ENCODE measurements around the gene MYOC. TPM values are rescaled to one million over a fixed set of nuclear protein-coding genes. Genes with fewer than 3 reads are reported as not detected.
A peak's percentile ranks its signal among the peaks of the same experiment; 100 is the strongest.

Gene MYOC
- total RNA-seq, 1 experiment from 2014 or later, result not detected

DNA sequence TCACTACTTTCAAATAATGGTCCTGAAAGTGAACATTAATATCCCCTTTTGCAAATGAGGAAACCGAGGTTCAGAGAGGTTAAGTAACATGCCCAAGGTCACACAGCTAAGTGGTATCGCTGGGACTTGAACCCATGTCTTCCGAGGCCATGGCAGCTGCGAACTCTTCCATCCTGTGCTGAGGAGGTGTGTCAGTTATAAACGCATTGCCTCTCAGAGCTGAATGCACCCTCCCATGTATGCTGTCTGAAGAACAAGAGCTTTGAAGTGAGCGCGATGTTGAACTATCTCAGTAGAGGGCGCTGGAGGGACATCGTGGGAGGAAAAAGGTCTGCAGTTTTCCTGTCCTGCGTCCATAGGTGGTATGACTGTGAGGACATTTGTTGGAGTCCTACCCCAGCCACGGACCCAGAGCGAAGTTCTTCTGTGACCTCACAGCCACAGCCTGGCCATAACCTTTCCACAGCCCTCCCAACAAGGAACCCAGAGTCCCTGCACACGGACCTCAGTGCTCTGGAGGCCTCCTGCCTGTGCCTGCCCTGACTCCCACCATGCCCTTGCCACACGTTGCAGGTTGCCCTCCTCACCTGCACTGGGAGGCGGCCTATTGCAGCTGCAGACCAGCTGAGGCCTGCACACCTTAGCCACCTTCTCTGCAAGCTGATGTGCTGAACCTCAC lies 7.5 kb downstream of the MYOC start:
- H2AFZ ChIP-seq (ENCODE audit: low read depth, low read length, poor library complexity, severe bottlenecking), result peak overlapping the region; percentile 63
- H3K4me3 ChIP-seq (replicated peaks in 1 of 2; ENCODE audit: low read depth in 1 of 2, low read length in 2 of 2), result no peak overlapping the region
- no peak overlapping the region for H3K9ac ChIP-seq (ENCODE audit: low read length)
- ChIA-PET RAD21 (ENCODE audit: low non-redundant PET in 1 of 2, low total read pairs in 2 of 2, uncharacterized antibody in 2 of 2, unreplicated experiment in 2 of 2) (interaction anchor here (0.5 to 2.0 kb wide), 6 partner anchors 52 to 350 kb away, joined by 3 to 10 read pairs (median 4); partner anchors contain the start of gene VAMP4 (in 1 of the 2)), CTCF (interaction anchor here (0.5 to 3.0 kb wide), 23 partner anchors 9 to 564 kb away, joined by 3 to 26 read pairs (median 4); partner anchors contain the start of genes METTL13, MYOCOS and PRRC2C), POLR2A (interaction anchor here (0.8 to 1.4 kb wide), 2 partner anchors 10 to 138 kb away, joined by 3 to 4 read pairs; no protein-coding TSS in a partner anchor)
- no peaks in the 10 kb centered on the region for H3K27me3 ChIP-seq (ENCODE audit: insufficient read depth, low read length)
- BruUV-seq (replicated peaks), result no TSS peak
- no peaks in the 10 kb centered on the region for H3K9me3 ChIP-seq (ENCODE audit: control insufficient read depth in 1 of 2, insufficient read depth in 1 of 2, low read depth in 1 of 2, low read length in 2 of 2)
- no peaks in the 10 kb centered on the region for H4K20me1 ChIP-seq (ENCODE audit: insufficient read depth)
- intact Hi-C loops (cut with micrococcal nuclease), result loop anchor here (1.0 to 5.0 kb wide), 6 partner anchors 71 to 798 kb away; partner anchors contain the start of gene METTL13
- ATAC-seq, result peak; percentile 97
- no peaks in the 10 kb centered on the region for H3K79me2 ChIP-seq (ENCODE audit: insufficient read depth, low read length)
- no peak overlapping the region for H3K27ac ChIP-seq (ENCODE audit: low read depth, low read length)
- no peaks in the 10 kb centered on the region for H3K9me2 ChIP-seq (ENCODE audit: insufficient read depth)
- DNase-seq (ENCODE audit: low read depth, low spot score), result peak; percentile 91
- H3K36me3 ChIP-seq (ENCODE audit: control insufficient read depth in 1 of 2, insufficient read depth in 2 of 2, low read length in 2 of 2), result no peaks in the 10 kb centered on the region
- H3K4me1 ChIP-seq (ENCODE audit: control insufficient read depth in 1 of 2, insufficient read depth in 2 of 2, low read length in 2 of 2), result peaks cover 0 to 9% of the 10 kb centered on the region in 2 experiments; a peak in 2 of 4 replicates
- H3K4me2 ChIP-seq (ENCODE audit: low read length), result peak overlapping the region; percentile 56
- TF ChIP-seq CBX3 (IDR thresholded peaks at IDR 0.05; ENCODE audit: low read depth), result peak; percentile 70
- no peak for TF ChIP-seq CEBPB (IDR thresholded peaks at IDR 0.05; ENCODE audit: low read depth)
- TF ChIP-seq CTCF (IDR thresholded peaks at IDR 0.05 in 2 of 3, conservative IDR thresholded peaks at IDR 0.05 in 1 of 3; ENCODE audit: borderline replicate concordance in 1 of 3, insufficient read depth in 1 of 3, low read depth in 2 of 3, low read length in 2 of 3), result peak; percentile 77 to 85 (median 81)
- no peak for TF ChIP-seq SIN3A (IDR thresholded peaks at IDR 0.05; ENCODE audit: low read depth)
- TF ChIP-seq ZFX (IDR thresholded peaks at IDR 0.05), result no peak
- TF ChIP-seq ATF3 (IDR thresholded peaks at IDR 0.05), result no peak
- TF ChIP-seq POLR2AphosphoS5 (IDR thresholded peaks at IDR 0.05; ENCODE audit: low read depth, low read length), result no peak
- TF ChIP-seq SP1 (IDR thresholded peaks at IDR 0.05; ENCODE audit: low read depth), result no peak
- TF ChIP-seq EZH2phosphoT487 (IDR thresholded peaks at IDR 0.05; ENCODE audit: borderline replicate concordance), result no peak
- no peak for TF ChIP-seq EGR1 (IDR thresholded peaks at IDR 0.05; ENCODE audit: low read depth)
- TF ChIP-seq, protein P1, sequence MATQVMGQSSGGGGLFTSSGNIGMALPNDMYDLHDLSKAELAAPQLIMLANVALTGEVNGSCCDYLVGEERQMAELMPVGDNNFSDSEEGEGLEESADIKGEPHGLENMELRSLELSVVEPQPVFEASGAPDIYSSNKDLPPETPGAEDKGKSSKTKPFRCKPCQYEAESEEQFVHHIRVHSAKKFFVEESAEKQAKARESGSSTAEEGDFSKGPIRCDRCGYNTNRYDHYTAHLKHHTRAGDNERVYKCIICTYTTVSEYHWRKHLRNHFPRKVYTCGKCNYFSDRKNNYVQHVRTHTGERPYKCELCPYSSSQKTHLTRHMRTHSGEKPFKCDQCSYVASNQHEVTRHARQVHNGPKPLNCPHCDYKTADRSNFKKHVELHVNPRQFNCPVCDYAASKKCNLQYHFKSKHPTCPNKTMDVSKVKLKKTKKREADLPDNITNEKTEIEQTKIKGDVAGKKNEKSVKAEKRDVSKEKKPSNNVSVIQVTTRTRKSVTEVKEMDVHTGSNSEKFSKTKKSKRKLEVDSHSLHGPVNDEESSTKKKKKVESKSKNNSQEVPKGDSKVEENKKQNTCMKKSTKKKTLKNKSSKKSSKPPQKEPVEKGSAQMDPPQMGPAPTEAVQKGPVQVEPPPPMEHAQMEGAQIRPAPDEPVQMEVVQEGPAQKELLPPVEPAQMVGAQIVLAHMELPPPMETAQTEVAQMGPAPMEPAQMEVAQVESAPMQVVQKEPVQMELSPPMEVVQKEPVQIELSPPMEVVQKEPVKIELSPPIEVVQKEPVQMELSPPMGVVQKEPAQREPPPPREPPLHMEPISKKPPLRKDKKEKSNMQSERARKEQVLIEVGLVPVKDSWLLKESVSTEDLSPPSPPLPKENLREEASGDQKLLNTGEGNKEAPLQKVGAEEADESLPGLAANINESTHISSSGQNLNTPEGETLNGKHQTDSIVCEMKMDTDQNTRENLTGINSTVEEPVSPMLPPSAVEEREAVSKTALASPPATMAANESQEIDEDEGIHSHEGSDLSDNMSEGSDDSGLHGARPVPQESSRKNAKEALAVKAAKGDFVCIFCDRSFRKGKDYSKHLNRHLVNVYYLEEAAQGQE (IDR thresholded peaks at IDR 0.05; ENCODE audit: low read depth), result no peak
- no peak for TF ChIP-seq ELF1 (IDR thresholded peaks at IDR 0.05; ENCODE audit: borderline replicate concordance, low read depth)
- no peak for TF ChIP-seq JUND (IDR thresholded peaks at IDR 0.05)
- TF ChIP-seq TCF7L2 (IDR thresholded peaks at IDR 0.05; ENCODE audit: borderline replicate concordance, extremely low read depth, insufficient read depth, insufficient read length), result peak; percentile 86
- TF ChIP-seq EZH2 (IDR thresholded peaks at IDR 0.05), result no peak
- no peak for TF ChIP-seq ZBTB33 (IDR thresholded peaks at IDR 0.05; ENCODE audit: extremely low read depth, insufficient replicate concordance, low read length)
- TF ChIP-seq YY1 (IDR thresholded peaks at IDR 0.05; ENCODE audit: extremely low read depth, insufficient replicate concordance, low read depth, low read length), result peak; percentile 52
- no peak for TF ChIP-seq FOSL1 (IDR thresholded peaks at IDR 0.05; ENCODE audit: low read depth)
- no peak for TF ChIP-seq POLR2A (IDR thresholded peaks at IDR 0.05; ENCODE audit: borderline replicate concordance, extremely low read depth, insufficient read depth, insufficient read length)
